GM12892 (cell line): Measurements from ENCODE around the gene TNC.

Experiments
- POLR2A ChIP-seq: IDR thresholded peaks from 2 replicates; pipeline ENCODE4 v1.6.1; 2011; ENCODE audit warnings: low read depth, low read length, control low read depth
- POLR2AphosphoS5 ChIP-seq: IDR thresholded peaks from 2 replicates; pipeline ENCODE4 v1.6.1; 2011; ENCODE audit warnings: low read depth, low read length, control low read depth
- TAF1 ChIP-seq: IDR thresholded peaks from 2 replicates; pipeline ENCODE4 v1.6.1; 2011; ENCODE audit warnings: low read depth, mild to moderate bottlenecking, control low read depth, low read length, borderline replicate concordance

DNA sequence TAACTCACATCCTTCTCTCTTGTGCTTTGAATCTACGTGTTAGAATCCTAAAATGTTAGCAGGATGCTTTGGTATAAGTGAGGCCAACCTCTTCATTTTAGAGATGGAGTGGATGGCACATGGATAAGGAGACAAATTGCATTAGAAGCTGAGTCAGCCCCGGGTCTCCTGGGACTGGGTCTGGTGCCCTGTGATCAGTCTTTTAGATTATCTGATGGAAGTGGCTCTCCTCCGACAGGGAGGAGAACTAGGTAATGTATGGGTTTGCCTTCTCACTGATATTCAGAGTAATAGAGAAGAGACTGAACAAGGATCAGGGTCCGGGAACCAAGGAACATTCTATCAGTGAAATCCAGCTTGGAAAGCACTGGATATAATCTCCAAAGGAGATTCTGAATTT, 112.6 kb downstream of the TNC start:
- TF ChIP-seq POLR2AphosphoS5, result no peak
- TF ChIP-seq POLR2A, result no peak
- TF ChIP-seq TAF1, result no peak
